GM19438 (cell line): ENCODE results near the gene ZAP70.
"Not testable (repeated sequence)": the region's sequence is repeated elsewhere in the genome, so short reads cannot be mapped to it uniquely, and the experiment has no call there.

Experiments used
- ATAC-seq: cut with Tn5 transposase; IDR thresholded peaks from one replicate; pipeline ENCODE4 v1.9.1; 2021; ENCODE audit warnings: low read depth; ENCODE audit not compliant: unreplicated experiment

Gene ZAP70

DNA sequence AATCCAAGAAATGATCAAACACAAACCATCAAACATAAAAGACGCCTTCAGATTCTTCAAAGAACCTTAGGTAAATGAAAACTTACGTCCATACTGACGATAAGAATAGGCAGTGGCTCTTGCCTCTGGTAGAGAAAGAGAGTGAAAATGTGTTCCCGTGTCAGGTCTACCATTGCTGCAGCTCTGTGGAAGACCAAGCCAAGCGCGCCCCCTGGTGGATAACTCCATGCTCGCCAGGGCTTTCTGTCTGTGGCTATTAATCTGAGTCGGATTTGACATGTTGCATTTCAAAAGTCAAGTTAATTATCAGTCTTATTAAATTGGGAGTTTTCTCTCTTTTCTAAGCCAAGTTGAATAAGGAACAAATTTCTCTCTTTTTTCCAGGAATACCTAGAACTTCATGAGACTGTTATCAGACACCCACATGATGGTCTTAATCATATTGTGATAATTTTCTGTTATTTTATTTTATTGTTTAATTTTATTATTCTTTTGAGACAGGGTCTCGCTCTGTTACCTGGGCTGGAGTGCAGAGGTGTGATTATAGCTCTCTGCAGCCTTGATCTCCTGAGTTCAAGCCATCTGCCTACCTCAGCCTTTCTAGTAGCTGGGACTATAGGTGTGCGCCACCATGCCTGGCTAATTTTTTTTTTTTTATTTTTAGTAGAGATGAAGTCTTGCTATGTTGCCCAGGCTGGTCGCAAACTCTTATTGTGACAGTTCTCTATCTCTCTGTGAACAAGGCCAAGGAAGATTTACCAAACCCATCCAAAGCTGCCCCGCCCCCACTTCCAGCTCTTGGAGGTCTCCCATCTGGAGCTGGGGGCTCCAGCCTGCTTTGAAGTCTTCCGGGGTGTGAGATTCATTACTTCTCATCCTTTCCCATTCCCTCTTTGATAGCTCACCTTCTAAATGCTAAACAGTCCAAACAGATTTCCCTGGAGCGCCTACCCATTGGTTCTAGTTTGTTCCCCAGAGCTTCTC lies 15.8 kb upstream of the ZAP70 start:
- ATAC-seq: no peak

GRCh38 chr2:97698530-97698929 lies 14.8 kb upstream of the ZAP70 start:
- ATAC-seq: no peak

GRCh38 chr2:97699765-97700444 lies 13.5 kb upstream of the ZAP70 start:
- ATAC-seq: no peak

DNA sequence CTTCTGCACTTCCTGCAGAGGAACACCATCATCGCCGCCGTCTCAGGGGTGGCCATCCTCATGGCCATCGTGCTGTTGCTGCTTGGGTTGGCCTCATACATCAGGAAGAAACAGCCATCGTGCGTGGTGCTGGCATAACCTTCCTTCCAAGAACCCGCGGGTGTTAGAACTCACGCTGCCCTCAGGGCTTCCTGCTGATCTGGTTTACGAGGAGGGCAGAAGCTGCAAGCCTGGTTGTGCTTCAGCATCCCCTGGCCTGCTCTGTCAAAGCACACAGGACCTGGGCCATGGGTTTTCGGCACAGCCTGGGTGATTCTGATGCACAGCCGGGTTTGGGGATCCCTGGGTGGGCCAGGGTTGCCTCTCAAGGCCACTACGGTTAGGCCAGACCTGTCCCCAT lies 12.2 kb upstream of the ZAP70 start:
- no peak for ATAC-seq

DNA sequence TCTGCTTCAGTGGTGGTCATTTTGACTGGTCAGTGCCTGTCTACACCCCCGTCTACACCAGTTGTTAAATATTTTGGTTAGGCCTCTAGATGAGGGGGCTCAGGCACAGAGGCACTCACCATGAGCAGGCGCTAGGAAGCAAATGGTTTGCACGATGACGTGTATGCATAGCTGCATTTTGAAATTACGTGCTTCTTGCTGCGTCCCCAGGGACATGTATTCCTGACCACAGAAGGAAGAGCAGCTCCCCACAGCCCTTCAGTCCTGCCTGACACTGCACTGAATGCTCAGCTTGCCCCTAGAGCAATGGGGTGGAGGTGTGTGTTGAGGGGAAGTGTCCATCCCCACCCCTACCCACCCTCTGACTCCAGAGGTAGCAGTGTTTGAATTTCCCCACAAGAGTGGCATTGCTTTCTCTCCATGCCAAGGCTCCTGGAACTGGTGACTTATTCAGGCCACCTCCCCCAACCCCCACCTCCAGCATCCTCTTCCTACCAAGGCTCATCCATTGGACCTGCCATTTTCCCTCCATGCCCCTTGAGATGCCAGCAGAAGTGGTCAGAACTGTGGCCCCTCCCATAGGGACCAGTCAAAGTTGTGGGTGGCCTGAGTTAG lies 11.4 kb upstream of the ZAP70 start:
- no peak for ATAC-seq

DNA sequence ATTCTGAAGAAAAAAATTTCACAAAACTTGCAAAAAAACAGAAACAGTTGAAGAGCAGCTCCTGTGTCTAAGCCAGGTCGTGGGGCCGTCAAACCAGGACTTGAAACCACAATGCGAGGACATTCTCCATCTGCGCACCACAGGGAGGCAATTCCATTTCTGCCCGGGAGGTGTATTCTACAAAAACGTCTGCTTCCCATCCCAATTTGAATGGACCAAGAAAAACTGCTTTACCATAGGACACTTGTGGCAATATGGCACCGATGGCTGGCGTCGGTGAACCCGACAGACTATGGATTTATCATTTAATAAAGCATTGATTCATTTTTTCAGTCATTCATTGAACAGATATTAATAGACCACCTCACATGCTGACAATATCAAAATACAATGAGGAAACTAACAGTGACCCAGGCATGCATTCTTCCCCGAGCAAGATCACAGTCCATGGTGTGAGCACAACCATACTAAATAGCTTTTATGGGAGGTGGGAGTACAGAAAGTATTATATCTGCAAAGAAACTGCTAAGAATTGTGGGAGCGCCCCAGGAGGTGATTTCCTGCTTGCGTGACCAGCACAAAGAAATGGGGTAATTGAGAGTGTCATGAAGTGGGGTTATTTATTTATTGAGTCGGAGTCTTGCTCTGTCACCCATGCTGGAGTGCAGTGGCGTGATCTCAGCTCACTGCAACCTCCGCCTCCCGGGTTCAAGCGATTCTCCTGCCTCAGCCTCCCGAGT lies 10.5 kb upstream of the ZAP70 start:
- ATAC-seq: no peak

- no peak for ATAC-seq
Measured at GRCh38 chr2:97703741-97704140, 9.6 kb upstream of the ZAP70 start.

DNA sequence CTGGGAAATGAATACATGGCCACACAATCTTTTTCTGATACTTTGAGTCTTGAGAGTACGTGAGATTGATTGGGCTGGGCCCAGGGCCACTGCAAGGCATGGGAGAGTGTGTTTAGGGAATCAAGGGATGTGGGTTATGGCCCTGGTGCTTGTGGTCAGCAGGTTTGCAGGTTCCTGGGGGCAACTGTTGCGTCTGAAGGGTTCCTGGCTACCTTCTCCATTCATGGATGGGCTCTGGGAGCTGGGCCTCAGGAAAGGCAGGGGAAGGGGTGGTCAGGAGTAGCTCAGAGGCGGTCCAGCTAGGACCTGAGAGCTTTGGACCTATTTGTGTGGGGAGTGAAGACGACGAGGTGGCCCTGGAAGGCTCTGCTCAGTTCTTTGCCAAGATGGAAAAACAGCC lies 8.4 kb upstream of the ZAP70 start:
- ATAC-seq: no peak

DNA sequence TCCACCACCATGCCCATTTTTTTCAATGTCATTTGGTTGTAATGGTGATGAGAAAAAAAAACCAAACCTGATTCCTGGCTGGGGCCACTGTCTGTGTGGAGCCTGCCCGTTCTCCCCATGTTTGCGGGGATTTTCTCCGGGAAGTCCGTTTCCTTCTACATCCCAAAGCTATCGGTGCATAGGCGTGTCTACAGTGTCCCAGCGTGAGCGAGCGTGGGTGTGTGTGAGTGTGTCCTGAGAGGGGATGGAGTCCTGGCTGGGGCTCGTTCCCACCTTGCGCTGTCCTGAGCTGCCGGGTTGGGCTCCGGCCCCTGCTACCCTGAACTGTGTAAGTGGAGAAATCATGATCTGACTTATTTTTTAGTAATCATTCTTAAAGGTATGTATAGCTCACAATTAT lies 7.3 kb upstream of the ZAP70 start:
- ATAC-seq: no peak

- ATAC-seq: no peak
Measured at GRCh38 chr2:97706708-97707345, 6.5 kb upstream of the ZAP70 start.

DNA sequence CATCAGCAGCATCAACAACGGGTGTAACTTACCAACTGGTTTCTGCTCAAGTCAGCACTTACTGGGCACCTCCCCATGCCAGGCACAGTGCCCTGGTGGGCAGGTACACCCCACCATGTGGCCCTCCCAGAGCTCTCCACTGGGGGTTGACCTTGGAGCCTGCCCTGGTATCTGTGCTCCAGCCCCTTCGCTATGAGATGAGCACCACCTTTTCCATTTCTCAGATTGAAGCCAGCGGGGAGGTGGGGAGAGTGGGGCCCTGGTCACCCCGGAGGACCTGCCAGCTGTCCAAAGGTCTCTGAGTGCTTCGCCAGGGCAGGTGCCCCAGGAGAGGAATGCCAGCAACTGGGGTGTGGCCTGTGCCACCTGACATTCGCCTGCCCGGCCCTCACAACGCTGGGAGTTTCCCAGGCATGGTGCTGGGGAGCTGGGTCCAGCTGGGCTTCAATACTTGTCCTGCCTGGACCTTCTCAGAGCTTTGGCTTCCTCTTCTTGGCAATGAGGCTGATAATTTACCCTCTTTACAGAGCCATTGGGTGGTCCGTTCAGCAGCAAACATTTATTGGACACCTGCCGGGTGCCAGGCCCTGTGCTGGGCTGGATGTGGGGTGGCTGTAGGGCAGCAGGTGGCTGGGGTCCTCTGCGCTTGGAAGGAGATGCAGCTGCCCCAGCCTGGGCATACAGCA lies 5.9 kb upstream of the ZAP70 start:
- no peak for ATAC-seq

GRCh38 chr2:97708048-97708380 lies 5.4 kb upstream of the ZAP70 start:
- no peak for ATAC-seq

DNA sequence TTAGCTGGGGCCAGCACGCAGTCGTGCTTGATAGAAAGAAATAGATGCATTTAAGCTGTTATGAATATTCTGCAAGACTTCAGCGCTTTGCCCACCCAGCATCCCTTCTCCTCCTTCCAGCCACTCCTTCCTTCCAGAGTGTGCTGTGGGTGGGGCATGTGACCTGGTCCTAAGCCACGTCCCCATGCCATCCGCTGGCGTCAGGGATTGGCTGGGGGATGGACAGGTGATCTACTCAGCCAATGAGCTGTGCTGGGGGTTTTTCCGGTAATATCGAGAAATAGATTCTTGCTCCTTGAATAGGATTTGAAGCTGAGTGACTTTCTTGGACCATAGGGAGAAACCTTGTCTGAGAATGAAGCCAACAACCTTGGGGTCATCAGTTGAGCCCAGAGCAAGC lies 4.8 kb upstream of the ZAP70 start:
- no peak for ATAC-seq

GRCh38 chr2:97711394-97711711 lies 2.0 kb upstream of the ZAP70 start:
- ATAC-seq: no peak

DNA sequence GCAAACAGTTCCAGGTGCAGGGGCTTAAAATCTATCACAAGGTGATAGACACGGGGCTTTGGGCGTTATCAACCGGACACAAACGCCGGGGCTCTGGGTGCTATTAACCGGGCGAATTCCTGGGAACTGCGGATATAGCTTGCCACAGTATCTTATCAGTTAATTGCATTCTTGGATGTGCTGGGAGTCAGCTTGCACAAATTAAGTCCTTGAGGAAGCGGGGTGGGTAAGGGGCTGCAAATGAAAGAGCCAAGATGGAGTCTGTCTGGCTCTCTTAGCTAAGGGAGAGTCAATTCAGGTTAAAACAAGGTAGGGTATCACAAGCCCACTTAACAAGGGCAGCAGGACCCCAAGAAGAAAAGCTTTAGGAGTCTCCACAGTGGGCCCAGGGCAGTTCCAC lies 1.2 kb upstream of the ZAP70 start:
- ATAC-seq: not testable (repeated sequence)

GRCh38 chr2:97712693-97713295 lies 582 bp upstream of the ZAP70 start:
- ATAC-seq: no peak

DNA sequence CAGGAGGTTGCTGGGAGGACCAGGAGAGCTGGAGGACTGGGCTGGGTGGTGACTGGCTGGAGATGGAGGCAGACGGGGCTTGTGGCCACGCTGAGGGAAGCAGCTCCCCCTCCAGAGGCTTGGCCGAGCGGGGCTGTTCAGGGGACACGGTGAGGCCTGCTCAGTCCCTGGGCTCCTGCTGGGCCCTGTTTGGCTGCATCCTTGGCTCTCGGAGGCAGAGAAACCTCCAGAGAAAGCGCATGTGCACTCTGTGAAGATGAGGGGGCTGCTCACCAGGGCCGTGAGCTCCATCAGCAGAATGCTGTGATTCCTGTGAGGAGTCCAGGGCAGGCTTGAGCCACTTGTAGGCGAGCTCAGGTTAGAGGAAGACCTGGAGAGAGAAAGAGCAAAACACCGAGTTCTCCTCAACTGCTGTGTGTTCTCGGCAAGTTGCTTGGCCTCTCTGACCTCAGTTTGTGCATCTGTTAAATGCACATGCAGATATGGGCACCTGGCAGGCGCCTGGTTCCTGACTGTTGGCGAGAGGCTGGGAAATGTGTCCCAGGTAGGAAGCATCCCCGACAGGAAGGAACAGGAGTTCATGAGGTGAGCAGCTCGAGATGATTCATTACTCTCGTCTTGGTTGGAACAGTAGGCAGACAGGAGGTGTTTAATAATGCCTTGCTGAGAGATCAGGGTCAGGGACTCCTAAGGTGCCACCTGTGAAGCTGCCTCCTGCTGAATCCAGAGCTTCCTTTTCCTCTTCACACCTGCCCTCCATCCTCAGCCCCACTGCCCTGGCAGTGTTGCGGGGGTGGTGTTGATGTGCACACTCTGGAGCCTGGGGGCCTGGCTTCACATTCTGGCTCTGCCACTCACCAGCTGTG lies 941 bp downstream of the ZAP70 start:
- ATAC-seq: no peak

DNA sequence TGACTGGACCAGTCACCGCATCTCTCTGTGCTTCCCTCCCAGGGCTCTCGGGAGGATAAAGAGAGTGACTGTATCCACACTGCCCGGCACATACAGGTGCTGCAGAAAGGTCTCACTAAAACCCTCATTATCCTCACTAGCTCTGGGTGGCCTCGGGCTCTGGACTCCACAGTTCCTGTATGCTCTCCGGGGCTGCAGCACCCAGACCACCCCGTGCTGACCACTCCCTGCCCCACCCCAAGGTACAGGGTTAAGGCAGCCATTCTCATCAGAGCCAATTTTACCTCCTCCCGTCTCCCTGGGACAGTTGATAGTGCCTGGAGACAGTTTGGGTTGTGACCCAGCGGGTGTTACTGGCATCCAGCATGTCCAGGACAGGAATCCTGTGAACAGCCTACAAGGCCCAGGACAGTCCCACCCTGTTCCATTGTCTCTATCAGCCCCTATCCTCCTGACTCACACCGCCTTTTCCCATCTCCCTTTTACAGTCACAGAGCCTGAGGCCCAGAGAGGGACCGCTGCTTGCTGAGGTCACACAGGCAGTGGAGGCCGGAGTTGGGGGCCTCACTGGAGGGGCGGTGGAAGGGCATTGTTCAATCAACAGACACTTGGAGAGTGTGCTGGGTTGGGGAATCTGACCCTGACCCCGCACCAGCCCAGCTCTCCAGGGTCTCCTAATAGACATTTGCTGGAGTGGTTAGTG lies 1.7 kb downstream of the ZAP70 start:
- ATAC-seq: no peak
